WTC11 (cell line): ENCODE results near the gene CD68. TPM values are rescaled to one million over a fixed set of nuclear protein-coding genes. Genes with fewer than 3 reads are reported as not detected.
A peak's percentile ranks its signal among the peaks of the same experiment; 100 is the strongest.

ENCODE experiments used
- ATAC-seq: fragments of 200-7000 bp; cut with Tn5 transposase; 2 replicates; pipeline ENCODE4 v1.10.0; 2021; ENCODE audit warnings: mild to moderate bottlenecking, moderate library complexity
- CTCF ChIA-PET: fragments of 300-600 bp; sonication (Branson Sonifier 250); formaldehyde crosslinking; loops from one replicate; lab custom pipeline; 2021; ENCODE audit warnings: antibody characterized with exemption; lab: Charles Lee
- POLR2A ChIA-PET: fragments of 350-600 bp; sonication (Branson Sonifier 250); formaldehyde crosslinking; loops from one replicate; lab custom pipeline; 2021; ENCODE audit warnings: antibody characterized with exemption; lab: Charles Lee
- DNase-seq: peaks from one replicate; pipeline ENCODE4 v3.0.0; 2021; ENCODE audit warnings: low spot score
- H3K27ac Mint-ChIP-seq: 2 replicates; pipeline ENCODE4 v1.8.0; 2021; ENCODE audit warnings: mixed read lengths
- H3K27me3 Mint-ChIP-seq: 2 replicates; pipeline ENCODE4 v1.8.0; 2021; ENCODE audit warnings: low read depth, mild to moderate bottlenecking, moderate library complexity, mixed read lengths
- H3K36me3 Mint-ChIP-seq: 2 replicates; pipeline ENCODE4 v1.8.0; 2021; ENCODE audit warnings: mixed read lengths
- H3K4me1 Mint-ChIP-seq: 2 replicates; pipeline ENCODE4 v1.8.0; 2022; ENCODE audit warnings: mixed read lengths
- H3K4me3 Mint-ChIP-seq: 2 replicates; pipeline ENCODE4 v1.8.0; 2021; ENCODE audit warnings: mild to moderate bottlenecking, moderate library complexity, mixed read lengths
- H3K9me3 Mint-ChIP-seq: 2 replicates; pipeline ENCODE4 v1.8.0; 2021; ENCODE audit warnings: mixed read lengths
- CREB1 ChIP-seq: sonication (generic); formaldehyde crosslinking; IDR thresholded peaks from 2 replicates; pipeline ENCODE4 v1.8.0; 2023; ENCODE audit warnings: mild to moderate bottlenecking, missing genetic modification reagents
- CREM ChIP-seq: sonication (generic); formaldehyde crosslinking; IDR thresholded peaks from 2 replicates; pipeline ENCODE4 v1.8.1; 2022; ENCODE audit warnings: mild to moderate bottlenecking, missing genetic modification reagents, moderate library complexity
- EMX1 ChIP-seq: fragments of 250-450 bp; sonication (Bioruptor Pico); IDR thresholded peaks from 2 replicates; pipeline ENCODE4 v1.8.0; 2021; ENCODE audit warnings: mild to moderate bottlenecking
- ESRRA ChIP-seq: sonication (generic); formaldehyde crosslinking; IDR thresholded peaks from 2 replicates; pipeline ENCODE4 v1.8.1; 2022; ENCODE audit warnings: mild to moderate bottlenecking, missing genetic modification reagents, borderline replicate concordance
- JAZF1 ChIP-seq: fragments of 250-450 bp; sonication (Bioruptor Pico); IDR thresholded peaks from 2 replicates; pipeline ENCODE4 v1.9.0; 2021; ENCODE audit warnings: moderate library complexity, mild to moderate bottlenecking, inconsistent platforms
- JUN ChIP-seq: sonication (generic); formaldehyde crosslinking; IDR thresholded peaks from 2 replicates; pipeline ENCODE4 v1.8.0; 2023; ENCODE audit warnings: mild to moderate bottlenecking, missing genetic modification reagents
- NFATC4 ChIP-seq: fragments of 250-450 bp; sonication (Bioruptor Pico); IDR thresholded peaks from 2 replicates; pipeline ENCODE4 v1.9.0; 2021; ENCODE audit warnings: mild to moderate bottlenecking
- NFE2L1 ChIP-seq: sonication (generic); formaldehyde crosslinking; IDR thresholded peaks from 2 replicates; pipeline ENCODE4 v1.8.1; 2023; ENCODE audit warnings: missing genetic modification reagents
- NR2C2 ChIP-seq: sonication (generic); formaldehyde crosslinking; IDR thresholded peaks from 2 replicates; pipeline ENCODE4 v1.8.0; 2022; ENCODE audit warnings: mild to moderate bottlenecking, missing genetic modification reagents
- NR3C1 ChIP-seq: sonication (generic); formaldehyde crosslinking; conservative IDR thresholded peaks from 2 replicates; pipeline ENCODE4 v1.8.1; 2023; ENCODE audit warnings: low read depth, mild to moderate bottlenecking, missing genetic modification reagents
- PRRX2 ChIP-seq: fragments of 250-450 bp; sonication (Bioruptor Pico); IDR thresholded peaks from 2 replicates; pipeline ENCODE4 v1.8.0; 2021; ENCODE audit warnings: mild to moderate bottlenecking
- SMAD3 ChIP-seq: sonication (generic); formaldehyde crosslinking; IDR thresholded peaks from 2 replicates; pipeline ENCODE4 v1.8.0; 2022; ENCODE audit warnings: missing genetic modification reagents, mild to moderate bottlenecking, borderline replicate concordance
- SOX15 ChIP-seq: fragments of 250-450 bp; sonication (Bioruptor Pico); IDR thresholded peaks from 2 replicates; pipeline ENCODE4 v1.9.0; 2021; ENCODE audit warnings: mild to moderate bottlenecking
- TEAD1 ChIP-seq: sonication (generic); formaldehyde crosslinking; IDR thresholded peaks from 2 replicates; pipeline ENCODE4 v1.8.0; 2022; ENCODE audit warnings: mild to moderate bottlenecking, missing genetic modification reagents
- ZBTB21 ChIP-seq: sonication (generic); formaldehyde crosslinking; IDR thresholded peaks from 2 replicates; pipeline ENCODE4 v1.8.1; 2023; ENCODE audit warnings: mild to moderate bottlenecking, missing genetic modification reagents, borderline replicate concordance
- ZNF138 ChIP-seq: sonication (generic); formaldehyde crosslinking; conservative IDR thresholded peaks from 2 replicates; pipeline ENCODE4 v1.8.1; 2022; ENCODE audit warnings: mild to moderate bottlenecking, moderate library complexity, missing genetic modification reagents
- ZNF263 ChIP-seq: sonication (generic); formaldehyde crosslinking; IDR thresholded peaks from 2 replicates; pipeline ENCODE4 v1.8.1; 2022; ENCODE audit warnings: low read depth, mild to moderate bottlenecking, moderate library complexity, missing genetic modification reagents
- ZNF317 ChIP-seq: sonication (generic); formaldehyde crosslinking; IDR thresholded peaks from 2 replicates; pipeline ENCODE4 v1.8.1; 2023; ENCODE audit warnings: low read depth, mild to moderate bottlenecking, moderate library complexity, missing genetic modification reagents, borderline replicate concordance
- ZNF423 ChIP-seq: fragments of 250-450 bp; sonication (Bioruptor Pico); IDR thresholded peaks from 2 replicates; pipeline ENCODE4 v2.1.2; 2022; ENCODE audit warnings: mild to moderate bottlenecking, moderate library complexity
- ZNF671 ChIP-seq: fragments of 250-450 bp; sonication (Bioruptor Pico); IDR thresholded peaks from 2 replicates; pipeline ENCODE4 v1.8.0; 2021; ENCODE audit warnings: mild to moderate bottlenecking
- total RNA-seq: library from RNA; stranded (reverse); gene quantifications from 3 replicates; pipeline ENCODE4 v1.2.3, GENCODE V29; 2021
- TF ChIP-seq, protein P1 (sequence below): sonication (generic); formaldehyde crosslinking; IDR thresholded peaks from 2 replicates; pipeline ENCODE4 v1.8.1; 2023; ENCODE audit warnings: mild to moderate bottlenecking, missing genetic modification reagents
- TF ChIP-seq, protein P2 (sequence below): sonication (generic); formaldehyde crosslinking; IDR thresholded peaks from 2 replicates; pipeline ENCODE4 v1.8.0; 2023; ENCODE audit warnings: mild to moderate bottlenecking, missing genetic modification reagents
- TF ChIP-seq, protein P3 (sequence below): sonication (generic); formaldehyde crosslinking; conservative IDR thresholded peaks from 2 replicates; pipeline ENCODE4 v1.8.1; 2023; ENCODE audit warnings: mild to moderate bottlenecking, low read depth, missing genetic modification reagents, moderate library complexity
- TF ChIP-seq, protein P4 (sequence below): sonication (generic); formaldehyde crosslinking; IDR thresholded peaks from 2 replicates; pipeline ENCODE4 v1.8.1; 2023; ENCODE audit warnings: mild to moderate bottlenecking, missing genetic modification reagents, moderate library complexity
- TF ChIP-seq, protein P5 (sequence below): sonication (generic); formaldehyde crosslinking; IDR thresholded peaks from 2 replicates; pipeline ENCODE4 v1.8.0; 2022; ENCODE audit warnings: missing genetic modification reagents
- TF ChIP-seq, protein P6 (sequence below): sonication (generic); formaldehyde crosslinking; IDR thresholded peaks from 2 replicates; pipeline ENCODE4 v1.8.0; 2022; ENCODE audit warnings: mild to moderate bottlenecking, missing genetic modification reagents

CD68 gene
- total RNA-seq, 1 experiment from 2014 or later, result 0.72 TPM

DNA sequence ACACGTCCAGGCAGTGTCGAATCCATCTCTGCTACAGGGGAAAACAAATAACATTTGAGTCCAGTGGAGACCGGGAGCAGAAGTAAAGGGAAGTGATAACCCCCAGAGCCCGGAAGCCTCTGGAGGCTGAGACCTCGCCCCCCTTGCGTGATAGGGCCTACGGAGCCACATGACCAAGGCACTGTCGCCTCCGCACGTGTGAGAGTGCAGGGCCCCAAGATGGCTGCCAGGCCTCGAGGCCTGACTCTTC is 7.2 kb upstream of the CD68 start:
- Mint-ChIP-seq H3K27me3 (no peaks in the 10 kb centered on the region), H3K4me1 (peaks cover 41% of the 10 kb centered on the region), H3K27ac (peak overlapping the region; percentile 100), H3K4me3 (peak overlapping the region; percentile 93), H3K36me3 (peaks cover 71% of the 10 kb centered on the region), H3K9me3 (no peaks in the 10 kb centered on the region)
- ChIA-PET CTCF (interaction anchor here (1.0 to 3.4 kb wide), 4 partner anchors 10 to 101 kb away, joined by 3 to 22 read pairs (median 4); partner anchors contain the start of genes SENP3 and SOX15), POLR2A (interaction anchor here (0.6 to 3.5 kb wide), 4 partner anchors 11 to 169 kb away, joined by 3 to 22 read pairs (median 4); partner anchors contain the start of genes MPDU1, TMEM256 and TNFSF13)
- peak; percentile 89; the same call in 1 of the 2 replicates for ATAC-seq
- DNase-seq, result no peak
- TF ChIP-seq ZBTB21, result no peak
- TF ChIP-seq, protein P1, sequence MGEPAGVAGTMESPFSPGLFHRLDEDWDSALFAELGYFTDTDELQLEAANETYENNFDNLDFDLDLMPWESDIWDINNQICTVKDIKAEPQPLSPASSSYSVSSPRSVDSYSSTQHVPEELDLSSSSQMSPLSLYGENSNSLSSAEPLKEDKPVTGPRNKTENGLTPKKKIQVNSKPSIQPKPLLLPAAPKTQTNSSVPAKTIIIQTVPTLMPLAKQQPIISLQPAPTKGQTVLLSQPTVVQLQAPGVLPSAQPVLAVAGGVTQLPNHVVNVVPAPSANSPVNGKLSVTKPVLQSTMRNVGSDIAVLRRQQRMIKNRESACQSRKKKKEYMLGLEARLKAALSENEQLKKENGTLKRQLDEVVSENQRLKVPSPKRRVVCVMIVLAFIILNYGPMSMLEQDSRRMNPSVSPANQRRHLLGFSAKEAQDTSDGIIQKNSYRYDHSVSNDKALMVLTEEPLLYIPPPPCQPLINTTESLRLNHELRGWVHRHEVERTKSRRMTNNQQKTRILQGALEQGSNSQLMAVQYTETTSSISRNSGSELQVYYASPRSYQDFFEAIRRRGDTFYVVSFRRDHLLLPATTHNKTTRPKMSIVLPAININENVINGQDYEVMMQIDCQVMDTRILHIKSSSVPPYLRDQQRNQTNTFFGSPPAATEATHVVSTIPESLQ (CRISPR knock-in tag), result no peak
- peak; percentile 90; the same call in 1 of the 2 replicates for TF ChIP-seq SMAD3 (CRISPR knock-in tag)
- TF ChIP-seq JAZF1 (CRISPR knock-in tag), result no peak
- TF ChIP-seq ZNF423 (CRISPR knock-in tag), result no peak
- no peak for TF ChIP-seq NR3C1 (CRISPR knock-in tag)
- TF ChIP-seq PRRX2, result no peak
- no peak for TF ChIP-seq ZNF263 (CRISPR knock-in tag)
- no peak for TF ChIP-seq SOX15
- no peak for TF ChIP-seq NFE2L1
- TF ChIP-seq, protein P2, sequence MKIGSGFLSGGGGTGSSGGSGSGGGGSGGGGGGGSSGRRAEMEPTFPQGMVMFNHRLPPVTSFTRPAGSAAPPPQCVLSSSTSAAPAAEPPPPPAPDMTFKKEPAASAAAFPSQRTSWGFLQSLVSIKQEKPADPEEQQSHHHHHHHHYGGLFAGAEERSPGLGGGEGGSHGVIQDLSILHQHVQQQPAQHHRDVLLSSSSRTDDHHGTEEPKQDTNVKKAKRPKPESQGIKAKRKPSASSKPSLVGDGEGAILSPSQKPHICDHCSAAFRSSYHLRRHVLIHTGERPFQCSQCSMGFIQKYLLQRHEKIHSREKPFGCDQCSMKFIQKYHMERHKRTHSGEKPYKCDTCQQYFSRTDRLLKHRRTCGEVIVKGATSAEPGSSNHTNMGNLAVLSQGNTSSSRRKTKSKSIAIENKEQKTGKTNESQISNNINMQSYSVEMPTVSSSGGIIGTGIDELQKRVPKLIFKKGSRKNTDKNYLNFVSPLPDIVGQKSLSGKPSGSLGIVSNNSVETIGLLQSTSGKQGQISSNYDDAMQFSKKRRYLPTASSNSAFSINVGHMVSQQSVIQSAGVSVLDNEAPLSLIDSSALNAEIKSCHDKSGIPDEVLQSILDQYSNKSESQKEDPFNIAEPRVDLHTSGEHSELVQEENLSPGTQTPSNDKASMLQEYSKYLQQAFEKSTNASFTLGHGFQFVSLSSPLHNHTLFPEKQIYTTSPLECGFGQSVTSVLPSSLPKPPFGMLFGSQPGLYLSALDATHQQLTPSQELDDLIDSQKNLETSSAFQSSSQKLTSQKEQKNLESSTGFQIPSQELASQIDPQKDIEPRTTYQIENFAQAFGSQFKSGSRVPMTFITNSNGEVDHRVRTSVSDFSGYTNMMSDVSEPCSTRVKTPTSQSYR, result 0 out of 2 replicates have a peak, but pooled peaks have one; percentile 9
- TF ChIP-seq NR2C2 (CRISPR knock-in tag), result no peak
- no peak for TF ChIP-seq ESRRA (CRISPR knock-in tag)
- TF ChIP-seq CREM (CRISPR knock-in tag), result no peak
- TF ChIP-seq, protein P3, sequence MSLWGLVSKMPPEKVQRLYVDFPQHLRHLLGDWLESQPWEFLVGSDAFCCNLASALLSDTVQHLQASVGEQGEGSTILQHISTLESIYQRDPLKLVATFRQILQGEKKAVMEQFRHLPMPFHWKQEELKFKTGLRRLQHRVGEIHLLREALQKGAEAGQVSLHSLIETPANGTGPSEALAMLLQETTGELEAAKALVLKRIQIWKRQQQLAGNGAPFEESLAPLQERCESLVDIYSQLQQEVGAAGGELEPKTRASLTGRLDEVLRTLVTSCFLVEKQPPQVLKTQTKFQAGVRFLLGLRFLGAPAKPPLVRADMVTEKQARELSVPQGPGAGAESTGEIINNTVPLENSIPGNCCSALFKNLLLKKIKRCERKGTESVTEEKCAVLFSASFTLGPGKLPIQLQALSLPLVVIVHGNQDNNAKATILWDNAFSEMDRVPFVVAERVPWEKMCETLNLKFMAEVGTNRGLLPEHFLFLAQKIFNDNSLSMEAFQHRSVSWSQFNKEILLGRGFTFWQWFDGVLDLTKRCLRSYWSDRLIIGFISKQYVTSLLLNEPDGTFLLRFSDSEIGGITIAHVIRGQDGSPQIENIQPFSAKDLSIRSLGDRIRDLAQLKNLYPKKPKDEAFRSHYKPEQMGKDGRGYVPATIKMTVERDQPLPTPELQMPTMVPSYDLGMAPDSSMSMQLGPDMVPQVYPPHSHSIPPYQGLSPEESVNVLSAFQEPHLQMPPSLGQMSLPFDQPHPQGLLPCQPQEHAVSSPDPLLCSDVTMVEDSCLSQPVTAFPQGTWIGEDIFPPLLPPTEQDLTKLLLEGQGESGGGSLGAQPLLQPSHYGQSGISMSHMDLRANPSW (CRISPR knock-in tag), result no peak
- no peak for TF ChIP-seq TEAD1 (CRISPR knock-in tag)
- TF ChIP-seq, protein P4, sequence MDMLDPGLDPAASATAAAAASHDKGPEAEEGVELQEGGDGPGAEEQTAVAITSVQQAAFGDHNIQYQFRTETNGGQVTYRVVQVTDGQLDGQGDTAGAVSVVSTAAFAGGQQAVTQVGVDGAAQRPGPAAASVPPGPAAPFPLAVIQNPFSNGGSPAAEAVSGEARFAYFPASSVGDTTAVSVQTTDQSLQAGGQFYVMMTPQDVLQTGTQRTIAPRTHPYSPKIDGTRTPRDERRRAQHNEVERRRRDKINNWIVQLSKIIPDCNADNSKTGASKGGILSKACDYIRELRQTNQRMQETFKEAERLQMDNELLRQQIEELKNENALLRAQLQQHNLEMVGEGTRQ (CRISPR knock-in tag), result peak; percentile 96
- no peak for TF ChIP-seq EMX1
- no peak for TF ChIP-seq NFATC4 (CRISPR knock-in tag)
- TF ChIP-seq, protein P5, sequence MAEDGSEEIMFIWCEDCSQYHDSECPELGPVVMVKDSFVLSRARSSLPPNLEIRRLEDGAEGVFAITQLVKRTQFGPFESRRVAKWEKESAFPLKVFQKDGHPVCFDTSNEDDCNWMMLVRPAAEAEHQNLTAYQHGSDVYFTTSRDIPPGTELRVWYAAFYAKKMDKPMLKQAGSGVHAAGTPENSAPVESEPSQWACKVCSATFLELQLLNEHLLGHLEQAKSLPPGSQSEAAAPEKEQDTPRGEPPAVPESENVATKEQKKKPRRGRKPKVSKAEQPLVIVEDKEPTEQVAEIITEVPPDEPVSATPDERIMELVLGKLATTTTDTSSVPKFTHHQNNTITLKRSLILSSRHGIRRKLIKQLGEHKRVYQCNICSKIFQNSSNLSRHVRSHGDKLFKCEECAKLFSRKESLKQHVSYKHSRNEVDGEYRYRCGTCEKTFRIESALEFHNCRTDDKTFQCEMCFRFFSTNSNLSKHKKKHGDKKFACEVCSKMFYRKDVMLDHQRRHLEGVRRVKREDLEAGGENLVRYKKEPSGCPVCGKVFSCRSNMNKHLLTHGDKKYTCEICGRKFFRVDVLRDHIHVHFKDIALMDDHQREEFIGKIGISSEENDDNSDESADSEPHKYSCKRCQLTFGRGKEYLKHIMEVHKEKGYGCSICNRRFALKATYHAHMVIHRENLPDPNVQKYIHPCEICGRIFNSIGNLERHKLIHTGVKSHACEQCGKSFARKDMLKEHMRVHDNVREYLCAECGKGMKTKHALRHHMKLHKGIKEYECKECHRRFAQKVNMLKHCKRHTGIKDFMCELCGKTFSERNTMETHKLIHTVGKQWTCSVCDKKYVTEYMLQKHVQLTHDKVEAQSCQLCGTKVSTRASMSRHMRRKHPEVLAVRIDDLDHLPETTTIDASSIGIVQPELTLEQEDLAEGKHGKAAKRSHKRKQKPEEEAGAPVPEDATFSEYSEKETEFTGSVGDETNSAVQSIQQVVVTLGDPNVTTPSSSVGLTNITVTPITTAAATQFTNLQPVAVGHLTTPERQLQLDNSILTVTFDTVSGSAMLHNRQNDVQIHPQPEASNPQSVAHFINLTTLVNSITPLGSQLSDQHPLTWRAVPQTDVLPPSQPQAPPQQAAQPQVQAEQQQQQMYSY (CRISPR knock-in tag), result no peak
- no peak for TF ChIP-seq ZNF671 (CRISPR knock-in tag)
- no peak for TF ChIP-seq ZNF138
- TF ChIP-seq CREB1 (CRISPR knock-in tag), result peak; percentile 75; the same call in 1 of the 2 replicates
- TF ChIP-seq, protein P6, sequence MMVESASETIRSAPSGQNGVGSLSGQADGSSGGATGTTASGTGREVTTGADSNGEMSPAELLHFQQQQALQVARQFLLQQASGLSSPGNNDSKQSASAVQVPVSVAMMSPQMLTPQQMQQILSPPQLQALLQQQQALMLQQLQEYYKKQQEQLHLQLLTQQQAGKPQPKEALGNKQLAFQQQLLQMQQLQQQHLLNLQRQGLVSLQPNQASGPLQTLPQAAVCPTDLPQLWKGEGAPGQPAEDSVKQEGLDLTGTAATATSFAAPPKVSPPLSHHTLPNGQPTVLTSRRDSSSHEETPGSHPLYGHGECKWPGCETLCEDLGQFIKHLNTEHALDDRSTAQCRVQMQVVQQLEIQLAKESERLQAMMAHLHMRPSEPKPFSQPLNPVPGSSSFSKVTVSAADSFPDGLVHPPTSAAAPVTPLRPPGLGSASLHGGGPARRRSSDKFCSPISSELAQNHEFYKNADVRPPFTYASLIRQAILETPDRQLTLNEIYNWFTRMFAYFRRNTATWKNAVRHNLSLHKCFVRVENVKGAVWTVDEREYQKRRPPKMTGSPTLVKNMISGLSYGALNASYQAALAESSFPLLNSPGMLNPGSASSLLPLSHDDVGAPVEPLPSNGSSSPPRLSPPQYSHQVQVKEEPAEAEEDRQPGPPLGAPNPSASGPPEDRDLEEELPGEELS, result no peak; the same call in 1 of the 2 replicates
- TF ChIP-seq ZNF317 (CRISPR knock-in tag), result no peak
- TF ChIP-seq JUN (CRISPR knock-in tag), result no peak
